H9 (cell line): ENCODE results near the gene NQO1. TPM values are rescaled to one million over a fixed set of nuclear protein-coding genes. Genes with fewer than 3 reads are reported as not detected.

Source experiments
- DNase-seq: peaks from one replicate; pipeline ENCODE4 v3.0.0-alpha.2; 2017
- H2AFZ ChIP-seq: one replicate; pipeline ENCODE4 v1.6.1; 2013; ENCODE audit warnings: mild to moderate bottlenecking, low read length, control low read depth, moderate library complexity
- H2AK5ac ChIP-seq: 2 replicates; pipeline ENCODE4 v1.6.1; 2013; ENCODE audit warnings: low read length, control low read depth, mixed read lengths; ENCODE audit not compliant: insufficient read length
- H2BK120ac ChIP-seq: one replicate; pipeline ENCODE4 v1.6.1; 2013; ENCODE audit warnings: low read depth, mild to moderate bottlenecking, low read length, control low read depth, inconsistent platforms; ENCODE audit not compliant: poor library complexity, severe bottlenecking
- H2BK12ac ChIP-seq: 2 replicates; pipeline ENCODE4 v1.6.1; 2013; ENCODE audit warnings: low read length, control low read depth, mixed read lengths, low read depth; ENCODE audit not compliant: insufficient read length
- H2BK15ac ChIP-seq: 2 replicates; pipeline ENCODE4 v1.6.1; 2013; ENCODE audit warnings: low read depth, low read length, control low read depth
- H2BK20ac ChIP-seq: one replicate; pipeline ENCODE4 v1.6.1; 2013; ENCODE audit warnings: low read depth, mild to moderate bottlenecking, low read length, control low read depth, inconsistent platforms; ENCODE audit not compliant: poor library complexity, severe bottlenecking
- H2BK5ac ChIP-seq: 2 replicates; pipeline ENCODE4 v1.6.1; 2013; ENCODE audit warnings: low read length, control low read depth, mixed read lengths; ENCODE audit not compliant: insufficient read length
- H3K14ac ChIP-seq: 2 replicates; pipeline ENCODE4 v1.6.1; 2013; ENCODE audit warnings: low read length, control low read depth; ENCODE audit not compliant: insufficient read depth
- H3K18ac ChIP-seq: 2 replicates; pipeline ENCODE4 v1.6.1; 2013; ENCODE audit warnings: low read depth, mild to moderate bottlenecking, mixed read lengths, low read length, control low read depth; ENCODE audit not compliant: insufficient read length
- H3K23ac ChIP-seq: 2 replicates; pipeline ENCODE4 v1.6.1; 2013; ENCODE audit warnings: low read length, control low read depth, mixed read lengths, low read depth; ENCODE audit not compliant: insufficient read length
- H3K23me2 ChIP-seq: 2 replicates; pipeline ENCODE4 v1.6.1; 2013; ENCODE audit warnings: low read depth, mild to moderate bottlenecking, mixed read lengths, low read length, control low read depth; ENCODE audit not compliant: insufficient read length, poor library complexity, severe bottlenecking
- H3K27ac ChIP-seq: 2 replicates; pipeline ENCODE4 v1.5.1; 2013; ENCODE audit warnings: low read length, control low read depth, mixed read lengths, low read depth; ENCODE audit not compliant: insufficient read length
- H3K27me3 ChIP-seq: 2 replicates; pipeline ENCODE4 v1.6.1; 2013; ENCODE audit warnings: low read length, control low read depth, inconsistent platforms; ENCODE audit not compliant: insufficient read depth
- H3K4ac ChIP-seq: 2 replicates; pipeline ENCODE4 v1.6.1; 2013; ENCODE audit warnings: low read depth, mild to moderate bottlenecking, control low read depth, inconsistent platforms, low read length, moderate library complexity
- H3K4me1 ChIP-seq: 2 replicates; pipeline ENCODE4 v1.6.1; 2013; ENCODE audit warnings: low read length, control low read depth, inconsistent platforms; ENCODE audit not compliant: insufficient read depth
- H3K4me2 ChIP-seq: 2 replicates; pipeline ENCODE4 v1.6.1; 2013; ENCODE audit warnings: low read length, control low read depth, mixed read lengths; ENCODE audit not compliant: insufficient read length, insufficient read depth
- H3K56ac ChIP-seq: 2 replicates; pipeline ENCODE4 v1.6.1; 2013; ENCODE audit warnings: low read depth, mild to moderate bottlenecking, mixed read lengths, low read length, control low read depth; ENCODE audit not compliant: insufficient read length
- H3K79me1 ChIP-seq: 2 replicates; pipeline ENCODE4 v1.6.1; 2013; ENCODE audit warnings: low read depth, mild to moderate bottlenecking, moderate library complexity, low read length, control low read depth, inconsistent platforms; ENCODE audit not compliant: insufficient read depth, poor library complexity, severe bottlenecking
- H3K79me2 ChIP-seq: 2 replicates; pipeline ENCODE4 v1.6.1; 2013; ENCODE audit warnings: low read length, control low read depth, inconsistent platforms; ENCODE audit not compliant: insufficient read depth
- H3K9ac ChIP-seq: 2 replicates; pipeline ENCODE4 v1.6.1; 2013; ENCODE audit warnings: low read length, control low read depth, mixed read lengths; ENCODE audit not compliant: insufficient read length; ENCODE audit errors: extremely low read depth
- H3K9me3 ChIP-seq: one replicate; pipeline ENCODE4 v1.6.1; 2013; ENCODE audit warnings: low read depth, low read length, inconsistent platforms; ENCODE audit not compliant: control insufficient read depth
- H3T11ph ChIP-seq: one replicate; pipeline ENCODE4 v1.6.1; 2013; ENCODE audit warnings: mild to moderate bottlenecking, low read length, control low read depth, inconsistent platforms
- H4K20me1 ChIP-seq: one replicate; pipeline ENCODE4 v1.6.1; 2013; ENCODE audit not compliant: control insufficient read depth, insufficient read length, insufficient read depth
- H4K5ac ChIP-seq: 2 replicates; pipeline ENCODE4 v1.6.1; 2013; ENCODE audit warnings: low read depth, mild to moderate bottlenecking, mixed read lengths, low read length, control low read depth; ENCODE audit not compliant: insufficient read length
- H4K8ac ChIP-seq: replicated peaks from 2 replicates; pipeline ENCODE4 v1.6.1; 2013; ENCODE audit warnings: low read length, control low read depth, mixed read lengths, low read depth; ENCODE audit not compliant: insufficient read length
- H4K91ac ChIP-seq: 2 replicates; pipeline ENCODE4 v1.6.1; 2013; ENCODE audit warnings: low read depth, mild to moderate bottlenecking, moderate library complexity, mixed read lengths, low read length, control low read depth; ENCODE audit not compliant: insufficient read length
- H3K27ac Mint-ChIP-seq, 3 experiments: 2 replicates in 2 of 3; 3 replicates in 1 of 3; pipeline ENCODE4 v1.8.0; 2020 to 2021; ENCODE audit warnings: mixed read lengths in 3 of 3, mild to moderate bottlenecking in 1 of 3, moderate library complexity in 1 of 3
- H3K27me3 Mint-ChIP-seq: 2 replicates; pipeline ENCODE4 v1.8.0; 2021; ENCODE audit warnings: low read depth, mild to moderate bottlenecking, moderate library complexity, mixed read lengths
- H3K36me3 Mint-ChIP-seq, 3 experiments: 2 replicates in 2 of 3; 3 replicates in 1 of 3; pipeline ENCODE4 v1.8.0; 2020 to 2021; ENCODE audit warnings: low read depth in 3 of 3, mixed read lengths in 3 of 3; ENCODE audit not compliant: insufficient read depth in 1 of 3
- H3K4me1 Mint-ChIP-seq, 2 experiments: 2 replicates each; pipeline ENCODE4 v1.8.0; 2020; ENCODE audit warnings: mixed read lengths in 2 of 2
- H3K4me3 Mint-ChIP-seq, 2 experiments: 2 replicates in 1 of 2; 3 replicates in 1 of 2; pipeline ENCODE4 v1.8.0; 2020 to 2021; ENCODE audit warnings: mild to moderate bottlenecking in 2 of 2, mixed read lengths in 2 of 2, moderate library complexity in 1 of 2
- H3K9me3 Mint-ChIP-seq, 2 experiments: 2 replicates in 1 of 2; 3 replicates in 1 of 2; pipeline ENCODE4 v1.8.0; 2020; ENCODE audit warnings: mild to moderate bottlenecking in 2 of 2, mixed read lengths in 2 of 2, moderate library complexity in 1 of 2
- WGBS: extraction: QIAGEN DNeasy Blood & Tissue Kit; methylation state at CpG from one replicate; pipeline ENCODE4 v1.1.7; 2013; ENCODE audit warnings: missing lambda C conversion rate, low lambda C conversion rate, mixed read lengths; ENCODE audit not compliant: insufficient read length; ENCODE audit errors: extremely low coverage; 5-methylcytosine and 5-hydroxymethylcytosine counted together
- total RNA-seq: library from RNA; stranded (reverse); gene quantifications from 2 replicates; pipeline ENCODE4 v1.2.1, GENCODE V29; 2021
- TF ChIP-seq, protein P1 (sequence below): fragments of 200-600 bp; sonication (generic); conservative IDR thresholded peaks from 3 replicates; pipeline ENCODE4 v1.8.0; 2021; ENCODE audit warnings: antibody characterized with exemption, mild to moderate bottlenecking

The NQO1 gene
- total RNA-seq, 1 experiment from 2014 or later: 64.6 TPM

DNA sequence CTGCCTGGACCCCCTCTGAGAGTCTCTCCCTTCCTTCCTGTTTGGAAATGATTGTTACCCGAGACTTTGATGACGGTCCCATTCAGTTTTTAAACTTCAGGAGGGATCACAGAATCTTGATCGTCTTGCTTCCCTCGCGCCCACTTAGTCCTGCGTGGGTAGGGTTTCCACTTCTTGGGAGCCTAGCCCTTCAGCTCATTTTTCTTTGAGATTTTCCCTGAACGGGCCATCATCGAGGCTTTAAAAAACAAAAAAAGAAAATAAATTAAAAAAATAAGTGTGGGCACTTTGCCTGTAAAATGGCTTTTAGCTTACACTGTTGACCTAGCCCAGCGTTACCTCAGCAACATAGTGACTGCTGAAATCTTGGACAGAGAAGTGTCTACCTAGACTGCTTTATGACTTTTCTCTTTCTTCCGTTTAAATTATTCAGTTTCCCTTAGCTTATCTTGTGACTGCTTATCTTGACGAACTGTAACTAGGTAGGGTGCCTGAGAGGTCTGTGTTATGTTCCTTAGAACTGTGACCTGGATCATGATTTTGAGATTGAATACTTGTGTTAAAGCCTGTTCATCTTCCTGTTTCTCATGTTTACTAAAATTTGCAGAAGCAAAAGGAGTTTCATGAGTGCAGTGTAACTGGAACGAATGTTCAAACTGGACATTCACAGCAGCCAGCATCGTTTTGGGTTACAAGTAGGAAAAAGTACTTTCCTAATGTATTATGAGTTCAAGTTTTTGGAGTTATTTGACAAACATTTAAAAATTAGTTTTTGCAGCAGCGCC lies 36.6 kb upstream of the NQO1 start:
- no peak overlapping the region for H3K23ac ChIP-seq
- H2AFZ ChIP-seq: no peak overlapping the region
- no peak overlapping the region for H2BK120ac ChIP-seq
- H4K8ac ChIP-seq: no peak overlapping the region
- H3K18ac ChIP-seq: no peak overlapping the region
- Mint-ChIP-seq H3K9me3 (peaks cover 0 to 3% of the 10 kb centered on the region in 2 experiments; a peak in 2 of 5 replicates), H3K4me3 (peak overlapping the region; percentile 95 to 98), H3K36me3 (peaks cover 0 to 2% (median 2%) of the 10 kb centered on the region in 3 experiments; a peak in 4 of 7 replicates), H3K27me3 (peaks cover 4% of the 10 kb centered on the region), H3K4me1 (peaks cover 6 to 7% of the 10 kb centered on the region in 2 experiments), H3K27ac (peak overlapping the region; percentile 88 to 96 (median 89); a peak in 6 of 7 replicates)
- DNase-seq: no peak
- no peaks in the 10 kb centered on the region for H3K79me1 ChIP-seq
- no peak overlapping the region for H4K91ac ChIP-seq
- no peaks in the 10 kb centered on the region for H3K9me3 ChIP-seq
- no peak overlapping the region for H2AK5ac ChIP-seq
- no peaks in the 10 kb centered on the region for H4K20me1 ChIP-seq
- peaks cover 4% of the 10 kb centered on the region for H3K23me2 ChIP-seq
- H2BK20ac ChIP-seq: no peak overlapping the region
- peak overlapping the region; percentile 61 for H3K4me2 ChIP-seq
- H2BK15ac ChIP-seq: no peak overlapping the region
- no peak overlapping the region for H4K5ac ChIP-seq
- H3K4ac ChIP-seq: no peak overlapping the region
- H3K14ac ChIP-seq: 0 out of 2 replicates have a peak overlapping the region, but pooled peaks have one; percentile 76
- no peak overlapping the region for H3K56ac ChIP-seq
- WGBS: no CpG with 5 or more reads among the region's 14 CpGs
- H3T11ph ChIP-seq: no peak overlapping the region
- no peaks in the 10 kb centered on the region for H3K27me3 ChIP-seq
- TF ChIP-seq, protein P1, sequence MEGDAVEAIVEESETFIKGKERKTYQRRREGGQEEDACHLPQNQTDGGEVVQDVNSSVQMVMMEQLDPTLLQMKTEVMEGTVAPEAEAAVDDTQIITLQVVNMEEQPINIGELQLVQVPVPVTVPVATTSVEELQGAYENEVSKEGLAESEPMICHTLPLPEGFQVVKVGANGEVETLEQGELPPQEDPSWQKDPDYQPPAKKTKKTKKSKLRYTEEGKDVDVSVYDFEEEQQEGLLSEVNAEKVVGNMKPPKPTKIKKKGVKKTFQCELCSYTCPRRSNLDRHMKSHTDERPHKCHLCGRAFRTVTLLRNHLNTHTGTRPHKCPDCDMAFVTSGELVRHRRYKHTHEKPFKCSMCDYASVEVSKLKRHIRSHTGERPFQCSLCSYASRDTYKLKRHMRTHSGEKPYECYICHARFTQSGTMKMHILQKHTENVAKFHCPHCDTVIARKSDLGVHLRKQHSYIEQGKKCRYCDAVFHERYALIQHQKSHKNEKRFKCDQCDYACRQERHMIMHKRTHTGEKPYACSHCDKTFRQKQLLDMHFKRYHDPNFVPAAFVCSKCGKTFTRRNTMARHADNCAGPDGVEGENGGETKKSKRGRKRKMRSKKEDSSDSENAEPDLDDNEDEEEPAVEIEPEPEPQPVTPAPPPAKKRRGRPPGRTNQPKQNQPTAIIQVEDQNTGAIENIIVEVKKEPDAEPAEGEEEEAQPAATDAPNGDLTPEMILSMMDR: no peak
- peak overlapping the region; percentile 89 for H3K9ac ChIP-seq
- H3K79me2 ChIP-seq: peaks cover 10% of the 10 kb centered on the region; the same call in 1 of the 2 replicates
- no peak overlapping the region for H3K27ac ChIP-seq
- no peaks in the 10 kb centered on the region for H3K4me1 ChIP-seq
- no peak overlapping the region for H2BK5ac ChIP-seq
- no peak overlapping the region for H2BK12ac ChIP-seq
